NCI-H69 (cell line): ENCODE measurements around the gene PFDN6.

ENCODE experiments used
- DNase-seq: peaks from one replicate; lab custom pipeline; 2025; lab: John Stamatoyannopoulos, UW

PFDN6 gene

DNA sequence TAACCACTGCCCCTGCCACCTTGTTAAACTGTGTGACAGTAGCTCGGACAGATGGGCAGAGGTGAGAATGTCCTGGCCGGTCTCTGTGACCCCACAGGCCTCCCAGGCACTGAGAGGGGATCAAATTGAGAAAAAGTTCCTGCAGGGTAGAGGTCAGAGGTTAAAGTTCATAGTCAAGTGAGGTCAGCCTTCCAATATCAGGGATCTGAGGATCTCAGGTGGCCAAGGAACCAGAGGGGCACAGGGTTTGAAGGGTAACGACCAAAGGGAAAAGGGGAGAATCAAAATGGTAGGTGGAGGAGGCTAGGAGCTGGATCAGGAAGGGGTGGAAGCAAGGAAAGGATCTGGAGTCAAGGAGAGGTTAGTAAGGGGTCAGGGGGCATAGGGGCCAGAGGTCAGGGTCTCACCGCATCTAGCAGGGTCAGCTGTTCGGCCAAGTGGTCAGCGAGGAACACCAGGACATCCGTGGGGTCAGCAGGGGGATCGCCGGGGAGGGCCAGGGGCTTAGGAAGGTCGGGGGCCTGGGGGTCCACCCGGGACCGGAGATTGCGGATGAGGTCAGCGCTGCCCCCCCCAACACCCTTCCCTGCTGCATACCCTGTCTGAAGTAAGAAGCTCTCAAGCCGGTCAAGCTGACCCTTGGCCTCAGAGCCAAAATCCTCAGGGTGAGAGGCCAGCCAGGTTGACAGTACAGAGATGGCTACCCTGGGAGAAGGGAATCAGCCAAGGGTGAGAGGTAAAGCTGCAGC, 6.4 kb downstream of the PFDN6 start:
- no peak for DNase-seq

GRCh38 chr6:33296797-33297405, 7.5 kb downstream of the PFDN6 start:
- DNase-seq, result no peak

- no peak for DNase-seq
Measured at GRCh38 chr6:33297406-33297955, 8.1 kb downstream of the PFDN6 start.

DNA sequence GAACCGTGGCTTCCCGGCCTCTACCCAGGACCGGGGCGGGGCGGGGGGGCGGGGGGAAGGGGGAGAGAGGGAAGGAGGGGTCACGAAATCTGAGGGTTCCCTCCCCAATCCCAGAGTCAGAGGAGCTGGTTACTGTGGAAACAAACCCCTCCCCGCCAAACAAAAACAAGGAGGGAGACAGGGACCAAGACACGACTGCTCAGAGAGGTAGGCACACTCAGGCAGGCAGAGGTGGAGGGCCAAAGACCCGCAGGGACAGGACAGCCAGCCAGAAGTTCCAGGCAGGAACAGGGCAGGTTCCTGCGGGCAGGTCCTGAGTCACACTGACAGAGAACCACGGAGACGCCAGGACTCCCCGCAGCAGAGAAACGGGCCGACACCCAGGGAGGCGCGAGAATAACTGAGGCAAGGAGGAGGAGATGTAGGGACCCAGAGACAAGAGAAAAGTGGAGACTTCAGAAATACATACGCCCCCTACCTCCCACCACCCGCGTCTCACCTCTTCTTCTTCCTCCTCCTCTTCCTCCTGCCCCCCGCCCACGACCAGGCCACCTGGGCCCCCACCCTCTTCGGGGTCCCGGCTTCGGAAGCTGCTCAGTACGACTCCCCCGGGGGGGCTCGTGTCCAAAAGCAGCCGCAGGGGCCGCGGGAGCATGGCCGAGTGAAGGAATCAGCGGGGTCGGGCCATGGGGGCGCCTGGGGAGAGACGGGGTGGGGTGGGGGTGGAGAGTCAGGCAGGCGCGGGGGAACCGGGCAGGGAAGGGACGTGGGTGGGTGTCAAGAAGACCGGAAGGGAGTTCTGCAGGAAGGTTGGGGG, 8.8 kb downstream of the PFDN6 start:
- DNase-seq, result peak; percentile 84

DNA sequence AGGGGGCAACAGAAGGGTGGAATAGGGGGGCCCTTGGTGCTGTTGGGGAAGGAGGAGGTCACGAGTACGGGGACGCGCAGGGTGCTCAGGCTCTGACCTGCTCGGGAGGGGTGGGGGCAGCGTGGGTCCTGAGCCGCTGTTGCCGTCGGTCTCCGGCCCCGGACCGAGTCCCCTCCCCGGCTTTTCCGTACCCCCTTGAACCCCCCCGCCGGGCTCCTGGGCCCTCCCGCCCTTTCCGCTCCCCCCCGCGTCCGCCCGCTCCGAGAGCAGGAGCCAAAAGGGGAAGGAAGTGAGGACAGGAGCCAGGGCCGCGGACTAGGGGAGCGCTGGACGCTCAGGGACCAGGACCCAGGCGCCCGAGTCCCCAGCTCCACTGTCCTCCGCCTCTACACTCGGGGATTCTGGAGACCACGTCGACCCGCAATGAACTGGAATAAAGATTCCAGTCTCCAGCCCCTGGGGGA, 9.4 kb downstream of the PFDN6 start, which contains the start of gene RGL2:
Gene RGL2, minus strand, starts transcription at position 170 of the 464 bp plus-strand sequence. CDS start 332 bp downstream, outside the sequence.
- peak; percentile 90 for DNase-seq

- peak; percentile 98 for DNase-seq
Measured at GRCh38 chr6:33299237-33299944, 10.0 kb downstream of the PFDN6 start.

DNA sequence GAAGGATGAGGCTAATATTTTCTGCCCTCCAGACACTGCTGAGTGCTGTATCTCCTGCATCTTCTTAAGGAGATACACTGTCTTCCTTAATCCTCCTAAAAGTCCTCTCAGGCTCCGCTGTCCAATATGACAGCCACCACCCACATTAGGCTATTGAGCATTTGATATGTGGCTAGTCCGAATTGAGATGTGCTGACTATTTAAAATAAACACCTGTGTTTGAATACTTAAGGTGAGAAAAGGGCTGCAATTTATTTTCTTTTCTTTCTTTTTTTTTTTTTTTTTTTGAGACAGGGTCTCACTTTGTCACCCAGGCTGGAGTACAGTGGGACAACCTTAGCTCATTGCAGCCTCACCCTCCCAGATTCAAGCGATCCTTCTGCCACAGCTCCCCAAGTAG, 12.5 kb downstream of the PFDN6 start:
- DNase-seq, result no peak

DNA sequence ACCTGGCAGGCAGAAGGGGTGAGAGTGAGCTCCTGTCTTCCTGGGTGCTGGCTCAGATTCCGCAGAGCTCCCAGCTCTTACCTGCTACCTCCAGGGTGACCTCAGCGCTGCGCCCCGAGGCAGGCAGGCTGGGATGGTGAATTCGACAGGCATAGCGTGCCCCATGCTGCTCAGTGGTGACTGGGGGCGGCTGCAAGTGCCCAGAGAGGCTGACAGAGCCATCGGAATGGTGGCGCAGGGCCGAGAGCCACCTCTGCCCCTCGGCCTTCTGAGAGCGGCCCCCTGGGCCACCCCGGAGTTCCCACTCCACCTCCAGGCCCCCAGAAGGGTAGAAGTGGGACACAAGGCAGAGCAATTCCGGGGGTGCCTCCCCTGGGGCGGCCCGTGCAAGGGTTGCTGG, 14.8 kb downstream of the PFDN6 start:
- DNase-seq, result no peak

GRCh38 chr6:33305052-33305451, 15.7 kb downstream of the PFDN6 start:
- no peak for DNase-seq

DNA sequence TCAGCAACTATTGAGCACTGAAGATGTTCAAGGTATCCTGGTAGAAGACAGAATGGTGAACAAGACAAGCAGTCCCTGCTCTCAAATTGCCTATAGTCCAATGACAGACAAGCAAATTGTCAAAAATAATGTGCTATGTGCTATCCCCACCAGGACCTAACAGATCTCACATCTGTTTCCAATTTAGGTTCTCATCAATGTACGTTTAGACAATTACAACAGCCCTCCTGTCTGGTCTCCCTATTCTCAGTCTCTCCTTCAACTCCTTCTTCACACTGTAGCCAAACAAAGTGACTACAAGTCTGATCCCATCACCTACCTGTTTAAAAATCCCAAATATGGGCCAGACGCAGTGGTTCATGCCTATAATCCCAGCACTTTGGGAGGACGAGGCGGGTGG, 17.0 kb downstream of the PFDN6 start:
- no peak for DNase-seq

GRCh38 chr6:33312361-33313104, 23.1 kb downstream of the PFDN6 start:
- DNase-seq, result peak; percentile 92

DNA sequence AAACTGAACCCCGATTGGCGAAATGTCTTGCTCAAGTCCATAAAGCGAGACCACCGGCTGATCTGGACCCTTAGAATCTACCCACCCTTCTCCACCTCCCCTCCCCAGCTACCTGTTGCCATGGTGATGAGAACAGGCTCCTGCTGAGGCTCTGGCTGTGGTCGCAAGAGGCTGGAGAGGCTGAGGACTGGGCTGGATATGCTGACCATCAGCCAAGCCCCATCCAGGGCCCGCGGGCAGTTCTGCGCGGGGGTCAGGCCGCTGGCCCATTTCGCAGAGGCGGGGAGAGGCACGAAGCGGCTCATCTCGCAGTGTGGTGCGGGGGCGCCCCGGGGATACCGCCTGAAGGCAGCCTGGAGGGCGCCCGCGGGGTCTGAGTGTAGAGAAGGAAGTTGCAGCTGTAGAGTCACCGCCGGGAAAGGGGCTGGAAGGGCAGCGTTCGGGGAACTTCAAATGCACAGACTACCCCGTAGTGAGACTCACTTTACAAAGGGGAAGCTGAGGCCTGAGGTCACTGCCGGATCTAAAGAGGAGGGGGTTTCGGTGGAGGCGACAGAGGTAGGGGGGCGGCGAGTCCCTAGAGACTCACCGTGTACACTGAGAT, 23.8 kb downstream of the PFDN6 start:
- peak; percentile 82 for DNase-seq

GRCh38 chr6:33313709-33314514, 24.5 kb downstream of the PFDN6 start, which contains the start of gene TAPBP:
Gene TAPBP, minus strand, starts transcription at chr6:33314078. Its CDS starts 37 bp downstream, at chr6:33314041.
- peak; percentile 75 for DNase-seq

DNA sequence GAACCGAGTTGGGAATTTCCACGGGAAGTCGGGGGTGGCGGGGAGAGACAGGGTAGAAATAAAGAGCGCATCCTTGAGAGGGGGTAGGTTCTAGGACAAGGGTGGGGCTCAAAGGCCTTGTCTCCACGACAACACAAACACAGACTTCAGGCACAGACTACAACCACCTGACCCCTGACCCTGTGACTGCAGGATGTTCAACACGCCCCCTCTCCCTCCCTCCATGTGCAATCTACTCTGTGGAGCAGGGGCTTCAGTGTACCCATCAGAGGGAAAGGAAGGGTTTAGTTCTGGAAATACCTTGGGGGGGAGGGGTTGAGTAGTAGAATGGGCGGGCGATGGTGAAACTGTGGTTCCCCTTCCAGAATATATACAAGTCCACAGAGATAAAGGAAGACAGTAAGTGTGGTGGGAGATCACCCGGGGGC, 25.1 kb downstream of the PFDN6 start:
- peak; percentile 82 for DNase-seq

- peak; percentile 35 for DNase-seq
Measured at GRCh38 chr6:33314943-33315792, 25.8 kb downstream of the PFDN6 start.

DNA sequence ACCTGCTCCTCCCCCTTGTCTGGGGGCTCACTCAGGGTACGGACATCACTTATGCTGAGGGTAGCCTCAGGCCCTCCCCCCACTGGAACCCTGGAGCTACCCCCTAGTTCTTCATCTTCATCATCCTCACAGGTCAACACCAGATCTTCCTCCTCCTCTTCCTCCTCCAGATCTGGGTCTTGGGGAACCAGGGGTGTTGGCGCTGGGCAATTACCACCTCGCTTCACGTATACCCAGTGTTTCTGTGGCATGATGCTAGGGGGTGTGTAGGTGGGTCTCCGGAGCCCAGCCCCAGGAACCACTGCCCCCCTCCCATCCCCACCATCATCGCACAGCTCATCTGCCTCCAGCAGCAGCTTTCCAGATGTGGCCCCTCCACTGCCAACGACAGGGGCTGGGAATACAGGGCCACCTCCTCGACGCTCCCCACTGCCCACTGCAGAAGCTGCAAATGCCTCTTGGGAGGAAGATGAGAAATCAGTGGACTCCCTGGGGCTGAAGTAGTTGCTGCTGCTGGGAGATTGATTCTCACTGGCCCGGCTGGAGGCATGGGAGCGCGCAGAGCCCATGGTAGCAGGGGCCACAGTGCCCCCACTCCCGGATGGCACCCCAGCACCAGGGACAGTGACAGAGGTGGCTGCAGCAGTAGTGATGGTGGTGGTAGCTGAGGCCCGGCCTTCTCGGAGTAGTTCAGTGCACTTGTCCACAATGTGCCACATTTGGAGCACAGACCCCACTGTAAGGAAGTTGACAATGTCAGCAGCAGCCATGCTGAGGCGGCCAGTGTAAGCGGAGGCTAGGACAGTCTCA, 26.6 kb downstream of the PFDN6 start:
- no peak for DNase-seq

DNA sequence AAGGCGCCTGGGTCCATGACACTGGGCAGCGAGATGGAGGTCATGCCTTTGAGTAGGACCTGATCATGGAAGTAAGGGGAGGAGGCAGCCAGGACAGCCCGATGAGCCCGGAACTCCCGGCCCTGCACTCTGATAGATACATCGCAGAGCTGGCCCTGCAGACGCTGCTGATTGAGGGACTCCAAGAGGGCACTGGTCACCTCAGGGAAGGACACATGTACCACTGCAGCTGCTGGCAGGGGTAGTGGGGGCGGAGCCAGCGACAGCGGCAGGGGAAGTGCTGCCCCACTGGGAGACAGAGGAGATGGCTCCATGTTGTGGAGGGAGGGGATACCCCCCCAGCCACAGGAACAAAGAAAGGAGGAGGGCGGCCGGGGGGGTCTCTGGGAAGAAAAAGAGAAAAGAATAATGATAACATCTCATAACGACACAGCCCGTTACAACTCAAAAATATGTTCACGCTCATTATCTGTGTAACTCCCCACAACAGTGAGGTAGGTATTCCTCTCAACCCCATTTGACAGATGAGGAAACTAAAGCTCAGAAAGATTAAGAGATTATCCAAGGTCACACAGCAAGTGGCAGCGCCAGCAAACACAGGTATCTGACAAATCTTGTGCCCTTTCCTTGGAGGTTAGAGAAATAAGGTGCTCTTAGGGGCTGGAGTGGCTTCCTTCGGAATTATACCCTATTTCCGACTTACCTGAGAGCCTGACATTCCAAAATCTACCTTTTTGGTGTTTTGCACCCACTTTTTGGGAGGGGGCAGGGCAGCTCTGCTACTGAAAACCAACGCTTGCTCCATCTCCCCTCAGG, 27.4 kb downstream of the PFDN6 start:
- DNase-seq, result no peak
